GM12878 (cell line): ENCODE results near the gene B3GNT2. TPM values are rescaled to one million over a fixed set of nuclear protein-coding genes. Genes with fewer than 3 reads are reported as not detected.

ENCODE experiments used
- ATAC-seq: fragments of 200-7000 bp; cut with Tn5 transposase; 3 replicates; pipeline ENCODE4 v1.9.1; 2020; ENCODE audit warnings: mild to moderate bottlenecking, moderate library complexity
- BruUV-seq: library from RNA; stranded (reverse); fragments of 400-500 nt; replicated peaks from 2 replicates; lab custom pipeline; 2021; lab: Mats Ljungman, UMichigan
- CTCF ChIA-PET: fragments of 300-600 bp; sonication (Branson Sonifier 250); formaldehyde crosslinking; extraction: SDS; loops from one replicate; lab custom pipeline; 2021; ENCODE audit warnings: inconsistent platforms; lab: Yijun Ruan, JAX
- POLR2A ChIA-PET: fragments of 350-600 bp; formaldehyde crosslinking; extraction: SDS; loops from one replicate; lab custom pipeline; 2021; ENCODE audit warnings: inconsistent platforms; lab: Charles Lee
- RAD21 ChIA-PET: fragments of 300-600 bp; sonication (Branson Sonifier 250); formaldehyde crosslinking; loops from one replicate; lab custom pipeline; 2023; ENCODE audit warnings: antibody characterized with exemption; ENCODE audit not compliant: unreplicated experiment; lab: Charles Lee
- SMC1A ChIA-PET: fragments of 300-600 bp; sonication (Branson Sonifier 250); formaldehyde crosslinking; loops from one replicate; lab custom pipeline; 2023; ENCODE audit not compliant: unreplicated experiment, uncharacterized antibody; lab: Charles Lee
- DNase-seq: peaks from one replicate; pipeline ENCODE4 v3.0.0-alpha.2; 2011; ENCODE audit warnings: low read depth, low spot score
- FAIRE-seq: peaks from 3 replicates; lab custom pipeline; 2011; peaks lifted over from hg19 to GRCh38; lab: Jason Lieb, UNC
- H2AFZ ChIP-seq: 2 replicates; pipeline ENCODE4 v1.6.0; 2011; ENCODE audit warnings: low read depth, low read length, control low read depth; ENCODE audit not compliant: control insufficient read depth
- H3K27ac ChIP-seq: 2 replicates; pipeline ENCODE4 v1.5.1; 2011; ENCODE audit warnings: control low read depth; ENCODE audit not compliant: control insufficient read depth, insufficient read depth
- H3K27me3 ChIP-seq, 2 experiments: replicated peaks in 1 of 2; 2 replicates each; pipeline versions ENCODE4 v1.6.0 to v1.6.1; 2011; ENCODE audit warnings: low read length in 1 of 2; ENCODE audit not compliant: control insufficient read depth in 2 of 2, insufficient read depth in 2 of 2
- H3K36me3 ChIP-seq, 2 experiments: 2 replicates each; pipeline ENCODE4 v1.5.1; 2011; ENCODE audit warnings: low read length in 1 of 2; ENCODE audit not compliant: control insufficient read depth in 2 of 2, insufficient read depth in 2 of 2
- H3K4me1 ChIP-seq: 2 replicates; pipeline ENCODE4 v1.6.1; 2011; ENCODE audit warnings: mild to moderate bottlenecking, low read length, moderate library complexity, mixed read lengths; ENCODE audit not compliant: control insufficient read depth, insufficient read depth
- H3K4me2 ChIP-seq: 2 replicates; pipeline ENCODE4 v1.6.0; 2011; ENCODE audit warnings: control low read depth; ENCODE audit not compliant: control insufficient read depth, insufficient read depth
- H3K4me3 ChIP-seq: fragments of 200-600 bp; sonication (generic); 2 replicates; pipeline ENCODE4 v1.5.1; 2016
- H3K79me2 ChIP-seq: 2 replicates; pipeline ENCODE4 v1.6.0; 2011; ENCODE audit warnings: low read length; ENCODE audit not compliant: control insufficient read depth, insufficient read depth
- H3K9ac ChIP-seq: 2 replicates; pipeline ENCODE4 v1.8.0; 2011; ENCODE audit warnings: low read length, control low read depth, mixed read lengths; ENCODE audit not compliant: control insufficient read depth, insufficient read depth
- H3K9me3 ChIP-seq: replicated peaks from 3 replicates; pipeline ENCODE4 v1.5.1; 2011; ENCODE audit warnings: mild to moderate bottlenecking, low read length; ENCODE audit not compliant: control insufficient read depth, insufficient read depth
- H4K20me1 ChIP-seq: 2 replicates; pipeline ENCODE4 v1.6.0; 2011; ENCODE audit not compliant: control insufficient read depth, insufficient read depth
- PKNOX1 ChIP-seq: fragments of 450-650 bp; IDR thresholded peaks from 2 replicates; pipeline ENCODE4 v1.6.1; 2016; ENCODE audit warnings: mild to moderate bottlenecking
- WGBS: methylation state at CpG from one replicate; pipeline ENCODE4 v1.1.6; 2016; ENCODE audit warnings: low lambda C conversion rate; ENCODE audit not compliant: insufficient replicate concordance, insufficient coverage; ENCODE audit errors: missing lambda C conversion rate; 5-methylcytosine and 5-hydroxymethylcytosine counted together
- in situ Hi-C: fragments of 300-500 bp; cut with MboI; formaldehyde crosslinking; loops from 9 replicates; pipeline ENCODE4 v1.14.3; 2018; ENCODE audit warnings: mixed read lengths
- intact Hi-C: fragments of 100-400 bp; cut with micrococcal nuclease; formaldehyde crosslinking; loops from one replicate; pipeline ENCODE4 v1.14.2; 2022; ENCODE audit not compliant: unreplicated experiment
- polyA plus RNA-seq, 11 experiments: library from polyadenylated mRNA; depleted of rRNA in 4 of 11; unstranded in 6 of 11; stranded (reverse) in 5 of 11; fragments of >200 nt; fragmentation: Nextera tagmentation in 4 of 11; fragmentation: Illumina TruSeq in 1 of 11; extraction: Ambion mirVana in 4 of 11; extraction: Trizol in 1 of 11; gene quantifications; 1 replicate in 1 of 11; 2 replicates in 10 of 11; pipeline versions ENCODE4 v1.2.1 to v1.2.3, GENCODE V29; 2011 to 2016; ENCODE audit warnings: inconsistent platforms in 2 of 11, missing spikeins in 2 of 11, low read depth in 1 of 11
- total RNA-seq, 4 experiments: library from RNA; depleted of rRNA in 3 of 4; stranded (reverse); fragments of >200 nt in 3 of 4; fragmentation: Illumina TruSeq in 1 of 4; extraction: Trizol in 1 of 4; gene quantifications; 2 replicates each; pipeline versions ENCODE4 v1.2.1 to v1.2.3, GENCODE V29; 2013 to 2021
- TF ChIP-seq, protein P1 (sequence below): IDR thresholded peaks from 2 replicates; pipeline ENCODE4 v1.6.1; 2012; ENCODE audit warnings: low read length, inconsistent platforms

B3GNT2 gene
- total and polyA plus RNA-seq, 10 of the 15 experiments (the other 5 are each of a cell fraction or from before 2014, with no cell fraction given): 19.7 to 103 (median 76.3) TPM

DNA sequence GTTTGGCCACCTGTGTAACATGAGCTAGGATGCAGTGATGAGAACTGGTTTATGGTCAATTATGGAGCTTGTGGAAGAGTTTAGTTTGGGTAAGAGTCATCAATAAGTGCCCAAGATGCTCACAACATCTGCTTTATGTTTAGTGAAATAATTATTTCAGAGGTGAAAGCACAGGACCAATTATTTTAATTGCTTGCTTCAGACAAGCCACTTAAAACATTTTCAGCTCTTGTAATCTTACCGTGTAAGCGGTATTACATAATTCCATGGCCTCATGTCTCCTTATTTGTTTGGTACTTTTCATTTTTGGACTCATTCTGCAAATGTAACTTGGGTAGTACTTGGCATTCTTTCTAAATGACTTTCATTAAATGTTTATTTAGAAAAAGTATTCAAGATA is 5.4 kb downstream of the B3GNT2 start:
- WGBS: 85% methylated on average over 2 of the region's 2 CpGs
- DNase-seq (no peak), FAIRE-seq (no peak), ATAC-seq (no peak)
- TF ChIP-seq PKNOX1: no peak
- TF ChIP-seq, protein P1, sequence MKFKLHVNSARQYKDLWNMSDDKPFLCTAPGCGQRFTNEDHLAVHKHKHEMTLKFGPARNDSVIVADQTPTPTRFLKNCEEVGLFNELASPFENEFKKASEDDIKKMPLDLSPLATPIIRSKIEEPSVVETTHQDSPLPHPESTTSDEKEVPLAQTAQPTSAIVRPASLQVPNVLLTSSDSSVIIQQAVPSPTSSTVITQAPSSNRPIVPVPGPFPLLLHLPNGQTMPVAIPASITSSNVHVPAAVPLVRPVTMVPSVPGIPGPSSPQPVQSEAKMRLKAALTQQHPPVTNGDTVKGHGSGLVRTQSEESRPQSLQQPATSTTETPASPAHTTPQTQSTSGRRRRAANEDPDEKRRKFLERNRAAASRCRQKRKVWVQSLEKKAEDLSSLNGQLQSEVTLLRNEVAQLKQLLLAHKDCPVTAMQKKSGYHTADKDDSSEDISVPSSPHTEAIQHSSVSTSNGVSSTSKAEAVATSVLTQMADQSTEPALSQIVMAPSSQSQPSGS: peak; percentile 11; the same call in 1 of the 2 replicates
- peak overlapping the region; percentile 94 for H3K9ac ChIP-seq
- peak overlapping the region; percentile 86 for H3K4me3 ChIP-seq
- H3K27ac ChIP-seq: peak overlapping the region; percentile 89
- no peak overlapping the region for H2AFZ ChIP-seq
- CTCF ChIA-PET: interaction anchor here (0.6 to 3.3 kb wide), 16 partner anchors 8 to 293 kb away, joined by 3 to 15 read pairs (median 4); no protein-coding TSS in a partner anchor
- RAD21 ChIA-PET: interaction anchor here (0.8 to 5.1 kb wide), 27 partner anchors 8 to 212 kb away, joined by 3 to 114 read pairs (median 5); no protein-coding TSS in a partner anchor
- SMC1A ChIA-PET: interaction anchor here (0.7 to 5.1 kb wide), 35 partner anchors 9 to 212 kb away, joined by 3 to 91 read pairs (median 6); no protein-coding TSS in a partner anchor
- peak overlapping the region; percentile 73 for H3K4me2 ChIP-seq
- H3K36me3 ChIP-seq: peaks cover 3 to 9% of the 10 kb centered on the region in 2 experiments
- in situ Hi-C loops (loop anchor here (10.0 kb wide), 2 partner anchors 207 to 213 kb away; no protein-coding TSS in a partner anchor), intact Hi-C loops (loop anchor here (2.0 to 5.0 kb wide), 5 partner anchors 103 to 284 kb away; no protein-coding TSS in a partner anchor)
- H3K9me3 ChIP-seq: no peaks in the 10 kb centered on the region
- peaks cover 42% of the 10 kb centered on the region for H4K20me1 ChIP-seq
- H3K4me1 ChIP-seq: peaks cover 26% of the 10 kb centered on the region
- POLR2A ChIA-PET: interaction anchor here (0.5 to 3.6 kb wide), 12 partner anchors 13 to 206 kb away, joined by 3 to 49 read pairs (median 6); no protein-coding TSS in a partner anchor
- peaks cover 100% of the 10 kb centered on the region for H3K79me2 ChIP-seq
- no TSS peak for BruUV-seq
- H3K27me3 ChIP-seq: no peaks in the 10 kb centered on the region
